Measurements from ENCODE around the gene PRDX5.

- TF ChIP-seq CTCF (IDR thresholded peaks at IDR 0.05; ENCODE audit: low read length) (no peak), EZH2phosphoT487 (IDR thresholded peaks at IDR 0.05; ENCODE audit: low read length) (no peak), EZH2 (optimal IDR thresholded peaks at IDR 0.05; ENCODE audit: low read depth, low read length) (no peak)
These were observed 5.5 kb downstream of the PRDX5 start for GRCh38 chr11:64323373-64323772.

Data from MM.1S (cell line).